NT2/D1 (cell line): ENCODE measurements around the gene CKAP2L.

ENCODE experiments used
- DNase-seq: peaks from one replicate; pipeline ENCODE4 v3.0.0-alpha.2; 2011; ENCODE audit warnings: low read depth, low spot score
- H3K27me3 ChIP-seq: 2 replicates; pipeline ENCODE4 v1.6.0; 2011; ENCODE audit warnings: mild to moderate bottlenecking; ENCODE audit not compliant: insufficient read length, insufficient read depth
- H3K36me3 ChIP-seq: 2 replicates; pipeline ENCODE4 v1.6.1; 2011; ENCODE audit warnings: mild to moderate bottlenecking, low read length, mixed read lengths; ENCODE audit not compliant: insufficient read depth, insufficient read length
- H3K4me1 ChIP-seq: 2 replicates; pipeline ENCODE4 v1.5.1; 2011; ENCODE audit not compliant: insufficient read depth, insufficient read length
- H3K4me3 ChIP-seq: 2 replicates; pipeline ENCODE4 v1.5.1; 2011; ENCODE audit warnings: low read depth; ENCODE audit not compliant: insufficient read length
- H3K9ac ChIP-seq: 2 replicates; pipeline ENCODE4 v1.6.0; 2011; ENCODE audit warnings: low read depth; ENCODE audit not compliant: insufficient read length
- H3K9me3 ChIP-seq: 2 replicates; pipeline ENCODE4 v1.5.1; 2011; ENCODE audit warnings: mild to moderate bottlenecking, low read length; ENCODE audit not compliant: insufficient read depth
- SUZ12 ChIP-seq: IDR thresholded peaks from 2 replicates; pipeline ENCODE4 v1.6.1; 2011; ENCODE audit not compliant: insufficient read length, insufficient read depth; ENCODE audit errors: extremely low read depth
- YY1 ChIP-seq: IDR thresholded peaks from 2 replicates; pipeline ENCODE4 v1.6.1; 2011; ENCODE audit not compliant: insufficient read length, insufficient read depth
- ZNF274 ChIP-seq: IDR thresholded peaks from 2 replicates; pipeline ENCODE4 v1.6.1; 2011; ENCODE audit warnings: mild to moderate bottlenecking, low read depth, low read length

CKAP2L gene

GRCh38 chr2:112714836-112715631 lies 49.4 kb downstream of the CKAP2L start:
- H3K9ac ChIP-seq: no peak overlapping the region
- H3K4me3 ChIP-seq: no peak overlapping the region
- H3K27me3 ChIP-seq: no peaks in the 10 kb centered on the region
- no peaks in the 10 kb centered on the region for H3K36me3 ChIP-seq
- H3K4me1 ChIP-seq: peaks cover 6% of the 10 kb centered on the region
- H3K9me3 ChIP-seq: no peaks in the 10 kb centered on the region
- TF ChIP-seq YY1 (no peak), ZNF274 (no peak), SUZ12 (no peak)
- DNase-seq: no peak

- Histone ChIP-seq H3K9ac (no peak overlapping the region), H3K27me3 (no peaks in the 10 kb centered on the region), H3K4me3 (no peak overlapping the region), H3K36me3 (no peaks in the 10 kb centered on the region), H3K9me3 (no peaks in the 10 kb centered on the region), H3K4me1 (peaks cover 6% of the 10 kb centered on the region)
- no peak for DNase-seq
- no peak for TF ChIP-seq YY1
- no peak for TF ChIP-seq SUZ12
- TF ChIP-seq ZNF274: no peak
These were observed 50.1 kb downstream of the CKAP2L start for GRCh38 chr2:112714331-112714730.

GRCh38 chr2:112713926-112714325 lies 50.5 kb downstream of the CKAP2L start:
- TF ChIP-seq ZNF274 (no peak), YY1 (no peak), SUZ12 (no peak)
- no peak for DNase-seq
- no peak overlapping the region for H3K4me3 ChIP-seq
- no peak overlapping the region for H3K9ac ChIP-seq
- H3K9me3 ChIP-seq: no peaks in the 10 kb centered on the region
- H3K4me1 ChIP-seq: peaks cover 6% of the 10 kb centered on the region
- H3K36me3 ChIP-seq: no peaks in the 10 kb centered on the region
- no peaks in the 10 kb centered on the region for H3K27me3 ChIP-seq

GRCh38 chr2:112713585-112713925 lies 50.9 kb downstream of the CKAP2L start:
- H3K9ac ChIP-seq: no peak overlapping the region
- no peak for DNase-seq

GRCh38 chr2:112712903-112713584 lies 51.4 kb downstream of the CKAP2L start:
- H3K4me1 ChIP-seq: peaks cover 6% of the 10 kb centered on the region
- H3K9me3 ChIP-seq: no peaks in the 10 kb centered on the region
- no peak for TF ChIP-seq SUZ12
- TF ChIP-seq YY1: no peak
- TF ChIP-seq ZNF274: no peak
- no peaks in the 10 kb centered on the region for H3K27me3 ChIP-seq
- H3K36me3 ChIP-seq: no peaks in the 10 kb centered on the region
- no peak for DNase-seq
- no peak overlapping the region for H3K4me3 ChIP-seq
- H3K9ac ChIP-seq: no peak overlapping the region

More at GRCh38 chr2:112713585-112713925, 50.9 kb downstream of the CKAP2L start:
- Histone ChIP-seq H3K4me3 (no peak overlapping the region), H3K4me1 (peaks cover 6% of the 10 kb centered on the region), H3K36me3 (no peaks in the 10 kb centered on the region), H3K27me3 (no peaks in the 10 kb centered on the region), H3K9me3 (no peaks in the 10 kb centered on the region)
- TF ChIP-seq YY1 (no peak), SUZ12 (no peak), ZNF274 (no peak)

- Histone ChIP-seq H3K4me1 (peaks cover 6% of the 10 kb centered on the region), H3K27me3 (no peaks in the 10 kb centered on the region), H3K9me3 (no peaks in the 10 kb centered on the region), H3K36me3 (no peaks in the 10 kb centered on the region), H3K4me3 (no peak overlapping the region), H3K9ac (no peak overlapping the region)
- TF ChIP-seq SUZ12 (no peak), YY1 (no peak), ZNF274 (no peak)
- DNase-seq: no peak
These were observed 51.9 kb downstream of the CKAP2L start for GRCh38 chr2:112712465-112712864.
